Endothelial cell of umbilical vein (primary cell): ENCODE results near the gene NF1. TPM values are rescaled to one million over a fixed set of nuclear protein-coding genes. Genes with fewer than 3 reads are reported as not detected.

ENCODE experiments used
- BruUV-seq: library from RNA; stranded (reverse); fragments of 400-500 nt; replicated peaks from 2 replicates; lab custom pipeline; 2021; lab: Mats Ljungman, UMichigan
- CTCF ChIA-PET: fragments of 300-600, 350-600 bp; sonication (Branson Sonifier 250); formaldehyde crosslinking; loops from one replicate; lab custom pipeline; 2021; ENCODE audit warnings: antibody characterized with exemption, inconsistent platforms; lab: Charles Lee
- POLR2A ChIA-PET: fragments of 300-600, 350-600 bp; sonication (Branson Sonifier 250); formaldehyde crosslinking; loops from one replicate; lab custom pipeline; 2021; ENCODE audit warnings: antibody characterized with exemption, inconsistent platforms; lab: Charles Lee
- DNase-seq: peaks from one replicate; pipeline ENCODE4 v3.0.0-alpha.2; 2011; ENCODE audit warnings: low read depth, low spot score
- FAIRE-seq: peaks from 2 replicates; lab custom pipeline; 2011; peaks lifted over from hg19 to GRCh38; lab: Jason Lieb, UNC
- H2AFZ ChIP-seq: 2 replicates; pipeline ENCODE4 v1.6.0; 2012; ENCODE audit warnings: low read depth, low read length, control low read depth, inconsistent platforms
- H3K27ac ChIP-seq: 2 replicates; pipeline ENCODE4 v1.5.1; 2011; ENCODE audit warnings: low read depth, mild to moderate bottlenecking, control low read depth, low read length, moderate library complexity; ENCODE audit not compliant: insufficient read depth
- H3K27me3 ChIP-seq, 2 experiments: 2 replicates each; pipeline versions ENCODE4 v1.6.0 to v1.6.1; 2011; ENCODE audit warnings: low read length in 2 of 2, mixed read lengths in 1 of 2; ENCODE audit not compliant: control insufficient read depth in 2 of 2, insufficient read depth in 2 of 2
- H3K36me3 ChIP-seq, 2 experiments: 2 replicates in 1 of 2; 3 replicates in 1 of 2; pipeline ENCODE4 v1.5.1; 2011; ENCODE audit warnings: low read length in 2 of 2, mild to moderate bottlenecking in 1 of 2, moderate library complexity in 1 of 2; ENCODE audit not compliant: control insufficient read depth in 2 of 2, insufficient read depth in 2 of 2; ENCODE audit errors: extremely low read depth in 1 of 2
- H3K4me1 ChIP-seq: 3 replicates; pipeline ENCODE4 v1.5.1; 2011; ENCODE audit warnings: mild to moderate bottlenecking, low read length; ENCODE audit not compliant: control insufficient read depth, insufficient read depth; ENCODE audit errors: extremely low read depth
- H3K4me2 ChIP-seq: 2 replicates; pipeline ENCODE4 v1.6.1; 2011; ENCODE audit warnings: low read length, control low read depth, mixed read lengths; ENCODE audit not compliant: insufficient read depth
- H3K4me3 ChIP-seq, 3 experiments: fragments of 200-600 bp in 1 of 3; sonication (generic), shearing (Covaris generic) in 1 of 3; replicated peaks in 1 of 3; 2 replicates each; pipeline ENCODE4 v1.5.1; 2011 to 2016; ENCODE audit warnings: control low read depth in 3 of 3, low read length in 3 of 3, mild to moderate bottlenecking in 2 of 3, inconsistent platforms in 1 of 3, low read depth in 1 of 3, moderate library complexity in 1 of 3; ENCODE audit not compliant: insufficient read depth in 1 of 3
- H3K79me2 ChIP-seq: 2 replicates; pipeline ENCODE4 v1.6.0; 2012; ENCODE audit warnings: low read length, inconsistent platforms; ENCODE audit not compliant: control insufficient read depth, insufficient read depth
- H3K9ac ChIP-seq: replicated peaks from 2 replicates; pipeline ENCODE3; 2011; ENCODE audit warnings: low read length, control low read depth; ENCODE audit not compliant: insufficient read depth; ENCODE audit errors: extremely low read depth
- H3K9me1 ChIP-seq: replicated peaks from 3 replicates; pipeline ENCODE4 v1.6.0; 2011; ENCODE audit warnings: mild to moderate bottlenecking, low read length; ENCODE audit not compliant: control insufficient read depth, insufficient read depth; ENCODE audit errors: extremely low read depth
- H3K9me3 ChIP-seq: replicated peaks from 2 replicates; pipeline ENCODE4 v1.5.1; 2012; ENCODE audit warnings: low read length, inconsistent platforms; ENCODE audit not compliant: control insufficient read depth, insufficient read depth
- H4K20me1 ChIP-seq: replicated peaks from 2 replicates; pipeline ENCODE3; 2011; ENCODE audit warnings: mild to moderate bottlenecking, low read length; ENCODE audit not compliant: control insufficient read depth, insufficient read depth; ENCODE audit errors: extremely low read depth
- CTCF ChIP-seq, 2 donors: IDR thresholded peaks; 1 replicate in 1 of 2; 2 replicates in 1 of 2; pipeline ENCODE4 v1.5.1; 2011; ENCODE audit warnings: low read length in 2 of 2, mild to moderate bottlenecking in 2 of 2, moderate library complexity in 2 of 2, control low read depth in 1 of 2, inconsistent platforms in 1 of 2, low read depth in 1 of 2; ENCODE audit not compliant: insufficient read depth in 1 of 2; ENCODE audit errors: extremely low read depth in 1 of 2
- EZH2 ChIP-seq: IDR thresholded peaks from 2 replicates; pipeline ENCODE4 v1.6.1; 2012; ENCODE audit warnings: borderline replicate concordance, low read depth, mild to moderate bottlenecking, moderate library complexity, low read length, inconsistent platforms; ENCODE audit not compliant: severe bottlenecking
- FOS ChIP-seq: IDR thresholded peaks from 2 replicates; pipeline ENCODE4 v1.6.1; 2011; ENCODE audit warnings: mild to moderate bottlenecking, low read length, moderate library complexity, borderline replicate concordance; ENCODE audit not compliant: insufficient read depth
- GATA2 ChIP-seq: IDR thresholded peaks from 2 replicates; pipeline ENCODE4 v1.7.0; 2011; ENCODE audit warnings: low read depth, mild to moderate bottlenecking, moderate library complexity, mixed read lengths, low read length; ENCODE audit not compliant: insufficient read length, insufficient read depth
- JUN ChIP-seq: IDR thresholded peaks from 2 replicates; pipeline ENCODE4 v1.6.1; 2011; ENCODE audit warnings: borderline replicate concordance, low read depth; ENCODE audit not compliant: insufficient read length, insufficient read depth
- MAX ChIP-seq: IDR thresholded peaks from 2 replicates; pipeline ENCODE4 v1.6.1; 2011; ENCODE audit not compliant: insufficient read depth, insufficient read length
- POLR2A ChIP-seq: IDR thresholded peaks from 2 replicates; pipeline ENCODE4 v1.6.1; 2012; ENCODE audit warnings: low read depth, mild to moderate bottlenecking, control low read depth, low read length
- POLR2AphosphoS5 ChIP-seq: IDR thresholded peaks from 2 replicates; pipeline ENCODE4 v1.6.1; 2012; ENCODE audit warnings: low read depth, mild to moderate bottlenecking, control low read depth, low read length, moderate library complexity; ENCODE audit not compliant: insufficient read depth
- dilution Hi-C: fragments of 300-500 bp; cut with MboI; formaldehyde crosslinking; loops from one replicate; pipeline ENCODE4 v1.15.0; 2019; ENCODE audit warnings: low sequenced_read_pairs; ENCODE audit not compliant: extremely low pct_ligation_motif_present
- intact Hi-C: fragments of 100-400 bp; cut with micrococcal nuclease; formaldehyde crosslinking; loops from one replicate; pipeline ENCODE4 v1.10.0; 2022
- microRNA-seq: library from miRNA; unstranded; fragments of <30 nt; microRNA quantifications from one replicate; pipeline ENCODE4 v1.2.0, GENCODE V29; 2021; ENCODE audit warnings: borderline number of aligned reads, borderline replicate concordance
- polyA plus RNA-seq, 4 experiments: library from polyadenylated mRNA; depleted of rRNA in 3 of 4; stranded (reverse) in 3 of 4; unstranded in 1 of 4; fragments of >200 nt; gene quantifications; 2 replicates each; pipeline versions ENCODE4 v1.2.1 to v1.2.3, GENCODE V29; 2011 to 2012; ENCODE audit warnings: missing spikeins in 1 of 4
- small RNA-seq: library from RNA; depleted of rRNA; stranded (forward); fragments of <200 nt; gene quantifications from one replicate; pipeline ENCODE3, GENCODE V24; 2012; ENCODE audit warnings: low replicate concordance, low read depth; ENCODE audit not compliant: insufficient read depth, insufficient read length
- total RNA-seq: library from RNA; stranded (reverse); gene quantifications from 2 replicates; pipeline ENCODE4 v1.2.3, GENCODE V29; 2021

The NF1 gene
- total and polyA plus RNA-seq, 2 donors (not counting 3 experiments of a cell fraction or from before 2014, with no cell fraction given), result 13.7 to 42.4 TPM

GRCh38 chr17:31425282-31426040 is 330.7 kb downstream of the NF1 start:
- Histone ChIP-seq H3K79me2 (no peaks in the 10 kb centered on the region), H3K4me3 (no peak overlapping the region), H3K36me3 (no peaks in the 10 kb centered on the region), H3K9ac (no peak overlapping the region), H3K4me1 (no peaks in the 10 kb centered on the region), H3K27me3 (no peaks in the 10 kb centered on the region), H3K9me3 (no peaks in the 10 kb centered on the region), H3K4me2 (no peak overlapping the region), H2AFZ (peak overlapping the region; percentile 78), H4K20me1 (no peaks in the 10 kb centered on the region), H3K27ac (no peak overlapping the region), H3K9me1 (no peaks in the 10 kb centered on the region)
- peak; percentile 13 for DNase-seq
- POLR2A ChIA-PET, result interaction anchor here (0.6 kb wide), 1 partner anchor 14 kb away, joined by 3 read pairs; no protein-coding TSS in a partner anchor
- CTCF ChIA-PET, result interaction anchor here (0.6 to 1.7 kb wide), 4 partner anchors 10 to 417 kb away, joined by 3 to 6 read pairs (median 4); no protein-coding TSS in a partner anchor
- intact Hi-C loops, result no loop called here
- no peak for FAIRE-seq
- BruUV-seq, result no TSS peak
- TF ChIP-seq MAX, result no peak
- TF ChIP-seq EZH2, result no peak
- no peak for TF ChIP-seq FOS
- TF ChIP-seq POLR2AphosphoS5, result no peak
- no peak for TF ChIP-seq JUN
- no peak for TF ChIP-seq GATA2
- no peak for TF ChIP-seq CTCF (IDR thresholded peaks at IDR 0.05; ENCODE audit: extremely low read depth in 1 of 2, insufficient read depth in 1 of 2, low read depth in 1 of 2, low read length in 2 of 2)
- TF ChIP-seq POLR2A, result no peak
- dilution Hi-C loops, result no loop called here

Small RNAs within 50 kb of the gene (microRNA-seq; reads per million reads assigned to microRNA genes)
- not detected for gene MIR4733

Small RNAs within 50 kb of the gene (small RNA-seq; reads per million reads assigned to genes)
- not detected for gene MIR4733

Other genes with a start within 250 kb of the NF1 start
- gene TEFM, start 188.7 kb upstream of the NF1 start, total RNA-seq, result 12.0 and 12.7 TPM in 2 replicates
- 3.7 and 4.8 TPM in 2 replicates for gene TEFM, start 188.7 kb upstream of the NF1 start, polyA plus RNA-seq
- 1.0 and 1.1 TPM in 2 replicates for gene ADAP2, start 173.0 kb upstream of the NF1 start, total RNA-seq
- 0.28 and 0.53 TPM in 2 replicates for gene ADAP2, start 173.0 kb upstream of the NF1 start, polyA plus RNA-seq
- gene RNF135, start 123.9 kb upstream of the NF1 start, total RNA-seq, result 11.6 and 11.7 TPM in 2 replicates
- gene RNF135, start 123.9 kb upstream of the NF1 start, polyA plus RNA-seq, result 12.0 and 13.4 TPM in 2 replicates
- gene OMG, start 202.3 kb downstream of the NF1 start, total RNA-seq, result not detected in 2 replicates
- 0.37 and 0.86 TPM in 2 replicates for gene OMG, start 202.3 kb downstream of the NF1 start, polyA plus RNA-seq
- 1.7 and 2.3 TPM in 2 replicates for gene EVI2B, start 219.1 kb downstream of the NF1 start, total RNA-seq
- 1.8 and 1.9 TPM in 2 replicates for gene EVI2B, start 219.1 kb downstream of the NF1 start, polyA plus RNA-seq
- gene EVI2A, start 226.6 kb downstream of the NF1 start, total RNA-seq, result 0.22 TPM in 1 of 2 replicates, not detected in the other
- gene EVI2A, start 226.6 kb downstream of the NF1 start, polyA plus RNA-seq, result 0.06 and 0.07 TPM in 2 replicates